ENCODE data around the gene PPOX.

Gene PPOX

GRCh38 chr1:161175771-161176453 is 9.7 kb downstream of the PPOX start:
- no peak for DNase-seq (ENCODE audit: low read depth, low spot score)

GRCh38 chr1:161176468-161177111 is 10.4 kb downstream of the PPOX start:
- no peak for DNase-seq (ENCODE audit: low read depth, low spot score)

GRCh38 chr1:161177112-161177935 is 11.1 kb downstream of the PPOX start, which contains the start of gene B4GALT3:
TSS of gene B4GALT3 (minus strand) at chr1:161177507. CDS start at chr1:161176060, 1,447 bp downstream.
- peak; percentile 94 for DNase-seq (ENCODE audit: low read depth, low spot score)

- DNase-seq (ENCODE audit: low read depth, low spot score): no peak
Observed at GRCh38 chr1:161177936-161178244, 11.7 kb downstream of the PPOX start.

GRCh38 chr1:161179698-161180097 is 13.5 kb downstream of the PPOX start:
- DNase-seq (ENCODE audit: low read depth, low spot score): no peak

- DNase-seq (ENCODE audit: low read depth, low spot score): no peak
Observed at GRCh38 chr1:161180639-161181038, 14.4 kb downstream of the PPOX start.

GRCh38 chr1:161182214-161182613 is 16.0 kb downstream of the PPOX start:
- DNase-seq (ENCODE audit: low read depth, low spot score): no peak

- no peak for DNase-seq (ENCODE audit: low read depth, low spot score)
Observed at GRCh38 chr1:161185282-161185682, 19.1 kb downstream of the PPOX start.

- DNase-seq (ENCODE audit: low read depth, low spot score): no peak
Observed at GRCh38 chr1:161185732-161186311, 19.6 kb downstream of the PPOX start.

GRCh38 chr1:161187311-161187710 is 21.1 kb downstream of the PPOX start:
- no peak for DNase-seq (ENCODE audit: low read depth, low spot score)

- DNase-seq (ENCODE audit: low read depth, low spot score): no peak
Observed at GRCh38 chr1:161188381-161188780, 22.2 kb downstream of the PPOX start.

- DNase-seq (ENCODE audit: low read depth, low spot score): no peak
Observed at GRCh38 chr1:161189036-161189435, 22.8 kb downstream of the PPOX start.

GRCh38 chr1:161190962-161191521 is 24.8 kb downstream of the PPOX start:
- DNase-seq (ENCODE audit: low read depth, low spot score): peak; percentile 60

GRCh38 chr1:161191971-161192370 is 25.7 kb downstream of the PPOX start:
- DNase-seq (ENCODE audit: low read depth, low spot score): no peak

GRCh38 chr1:161192476-161193465 is 26.5 kb downstream of the PPOX start:
- peak; percentile 86 for DNase-seq (ENCODE audit: low read depth, low spot score)

GRCh38 chr1:161193561-161194235 is 27.5 kb downstream of the PPOX start:
- DNase-seq (ENCODE audit: low read depth, low spot score): no peak

- no peak for DNase-seq (ENCODE audit: low read depth, low spot score)
Observed at GRCh38 chr1:161195171-161195570, 28.9 kb downstream of the PPOX start.

- DNase-seq (ENCODE audit: low read depth, low spot score): no peak
Observed at GRCh38 chr1:161196111-161196510, 29.9 kb downstream of the PPOX start.

GRCh38 chr1:161196521-161197451 is 30.6 kb downstream of the PPOX start:
- peak; percentile 70 for DNase-seq (ENCODE audit: low read depth, low spot score)
